ENCODE results near the gene CUL2. TPM values are rescaled to one million over a fixed set of nuclear protein-coding genes. Genes with fewer than 3 reads are reported as not detected.

CUL2 gene
- total RNA-seq, 4 donors from 2014 or later = 15.0 to 18.7 (median 17.5) TPM

DNA sequence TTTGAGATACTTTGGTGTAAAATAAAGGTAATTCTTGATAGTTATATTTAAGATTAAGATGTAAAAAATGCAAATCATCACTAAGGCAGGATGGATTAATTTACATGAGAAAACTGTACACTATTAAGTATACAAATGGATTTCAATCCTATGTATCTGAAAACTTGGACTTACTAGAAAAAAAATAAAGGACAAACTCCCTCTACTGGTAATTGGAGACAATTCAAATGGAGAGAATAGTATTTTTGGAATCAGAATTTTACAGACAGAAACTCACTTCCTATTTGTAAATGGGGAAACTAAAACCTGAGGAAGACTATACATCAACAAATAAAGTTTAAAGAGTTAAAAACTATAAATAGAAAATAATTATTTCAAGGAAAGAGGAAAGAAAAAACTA lies 62.6 kb downstream of the CUL2 start:
- DNase-seq (ENCODE audit: low spot score in 2 of 2) = no peak
- H3K4me3 ChIP-seq (ENCODE audit: low read depth, poor library complexity, severe bottlenecking) = no peak overlapping the region
- intact Hi-C loops (cut with DNase I; ENCODE audit: low total_unique reads) = no loop called here
- TF ChIP-seq POLR2A (IDR thresholded peaks at IDR 0.05) = no peak
- TF ChIP-seq, protein P1, sequence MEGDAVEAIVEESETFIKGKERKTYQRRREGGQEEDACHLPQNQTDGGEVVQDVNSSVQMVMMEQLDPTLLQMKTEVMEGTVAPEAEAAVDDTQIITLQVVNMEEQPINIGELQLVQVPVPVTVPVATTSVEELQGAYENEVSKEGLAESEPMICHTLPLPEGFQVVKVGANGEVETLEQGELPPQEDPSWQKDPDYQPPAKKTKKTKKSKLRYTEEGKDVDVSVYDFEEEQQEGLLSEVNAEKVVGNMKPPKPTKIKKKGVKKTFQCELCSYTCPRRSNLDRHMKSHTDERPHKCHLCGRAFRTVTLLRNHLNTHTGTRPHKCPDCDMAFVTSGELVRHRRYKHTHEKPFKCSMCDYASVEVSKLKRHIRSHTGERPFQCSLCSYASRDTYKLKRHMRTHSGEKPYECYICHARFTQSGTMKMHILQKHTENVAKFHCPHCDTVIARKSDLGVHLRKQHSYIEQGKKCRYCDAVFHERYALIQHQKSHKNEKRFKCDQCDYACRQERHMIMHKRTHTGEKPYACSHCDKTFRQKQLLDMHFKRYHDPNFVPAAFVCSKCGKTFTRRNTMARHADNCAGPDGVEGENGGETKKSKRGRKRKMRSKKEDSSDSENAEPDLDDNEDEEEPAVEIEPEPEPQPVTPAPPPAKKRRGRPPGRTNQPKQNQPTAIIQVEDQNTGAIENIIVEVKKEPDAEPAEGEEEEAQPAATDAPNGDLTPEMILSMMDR (IDR thresholded peaks at IDR 0.05) = no peak

DNA sequence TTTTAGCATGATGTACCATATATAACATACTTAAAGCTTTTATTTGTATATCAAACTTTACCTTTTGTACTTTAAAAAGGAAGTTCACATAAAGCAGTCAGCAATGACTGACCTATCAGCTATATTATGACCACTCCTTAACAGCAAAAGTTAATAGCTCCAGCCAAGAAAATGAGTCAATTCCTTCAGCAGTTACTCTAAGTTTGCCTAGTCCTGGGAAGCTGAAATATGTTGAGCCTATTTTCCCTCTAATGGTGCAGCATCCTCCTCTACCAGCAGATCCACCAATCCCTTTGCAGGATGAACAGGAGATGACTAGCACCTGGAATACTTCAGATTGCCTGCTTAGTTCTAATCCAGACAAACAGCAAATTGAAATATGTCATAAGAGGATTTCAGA lies 64.2 kb downstream of the CUL2 start:
- intact Hi-C loops (cut with DNase I; ENCODE audit: low total_unique reads) = no loop called here
- DNase-seq (ENCODE audit: low spot score in 2 of 2) = no peak
- no peak overlapping the region for H3K4me3 ChIP-seq (ENCODE audit: low read depth, poor library complexity, severe bottlenecking)
- no peak for TF ChIP-seq POLR2A (IDR thresholded peaks at IDR 0.05)
- TF ChIP-seq, protein P1 (IDR thresholded peaks at IDR 0.05) = no peak

DNA sequence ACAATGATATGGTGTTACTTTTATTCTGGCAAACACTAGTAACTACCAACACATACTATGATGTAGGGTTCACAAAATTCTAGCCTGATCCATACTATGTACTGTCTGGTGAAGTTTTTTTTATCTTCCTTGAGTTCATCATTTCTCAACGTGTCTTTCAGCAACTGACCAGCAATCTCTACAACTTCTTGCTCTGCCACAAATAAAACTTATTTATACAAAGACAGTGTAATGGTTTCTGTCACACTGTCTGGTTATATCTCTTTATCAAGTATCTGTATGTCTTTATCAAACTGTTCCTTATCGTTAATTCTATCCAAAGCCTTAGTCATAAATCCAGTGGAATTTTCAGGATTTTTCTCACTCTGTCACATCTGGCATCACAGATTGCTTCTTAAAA lies 69.7 kb downstream of the CUL2 start:
- no peak overlapping the region for H3K4me3 ChIP-seq (ENCODE audit: low read depth, poor library complexity, severe bottlenecking)
- DNase-seq (ENCODE audit: low spot score in 2 of 2) = no peak
- TF ChIP-seq, protein P1 (IDR thresholded peaks at IDR 0.05) = no peak
- no peak for TF ChIP-seq POLR2A (IDR thresholded peaks at IDR 0.05)
- intact Hi-C loops (cut with DNase I; ENCODE audit: low total_unique reads) = no loop called here
- 78 to 85% methylated on average over 2 of the region's 2 CpGs for WGBS, 2 donors

DNA sequence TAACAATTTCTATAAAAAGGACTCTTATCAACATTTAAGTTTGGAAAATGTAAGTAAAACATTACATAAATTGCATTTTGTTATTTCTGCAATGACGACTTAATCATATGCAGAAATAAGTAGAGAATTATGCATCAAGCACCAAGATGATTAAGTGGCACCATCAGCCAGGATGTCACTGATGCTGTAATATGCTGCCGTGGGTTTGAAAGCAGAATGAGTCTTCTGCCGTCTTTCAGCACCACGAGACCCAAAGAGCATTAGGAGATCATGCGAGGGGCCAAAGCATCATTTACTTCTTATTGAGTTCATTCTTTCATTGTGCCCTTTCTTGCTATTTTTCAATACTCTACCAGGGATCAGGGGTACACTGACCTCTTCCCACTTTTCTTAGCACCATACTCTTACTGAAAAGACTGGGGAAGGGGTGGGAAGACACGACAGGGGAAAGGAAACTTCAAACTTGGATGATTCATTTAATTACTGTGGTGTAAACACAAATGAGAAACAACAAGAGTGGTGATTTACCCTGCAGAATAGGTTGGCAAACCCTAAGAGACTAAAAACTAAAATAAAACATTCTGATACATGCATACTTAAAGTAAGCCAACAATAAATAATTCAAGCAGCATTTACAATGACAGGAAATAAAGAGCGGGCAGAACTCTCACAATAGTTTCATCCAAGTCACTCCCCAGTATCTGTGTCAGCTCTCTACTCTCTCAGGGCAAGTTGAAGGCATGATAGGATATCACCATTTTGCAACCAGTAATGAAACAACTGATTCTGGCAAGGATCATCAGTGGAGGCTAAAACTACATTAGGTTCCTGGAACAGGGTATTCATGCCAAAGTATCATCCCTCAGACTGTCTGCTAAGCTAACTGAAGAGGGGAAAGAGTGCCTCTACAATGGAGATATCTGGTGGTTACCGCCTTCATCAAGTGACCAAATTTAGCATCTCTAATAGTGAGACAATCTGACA lies 70.8 kb downstream of the CUL2 start:
- DNase-seq (ENCODE audit: low spot score in 2 of 2) = no peak
- intact Hi-C loops (cut with DNase I; ENCODE audit: low total_unique reads) = no loop called here
- WGBS, 2 donors = 83% methylated on average over 8 of the region's 8 CpGs
- TF ChIP-seq, protein P1 (IDR thresholded peaks at IDR 0.05) = no peak
- TF ChIP-seq POLR2A (IDR thresholded peaks at IDR 0.05) = no peak
- H3K4me3 ChIP-seq (ENCODE audit: low read depth, poor library complexity, severe bottlenecking) = no peak overlapping the region

DNA sequence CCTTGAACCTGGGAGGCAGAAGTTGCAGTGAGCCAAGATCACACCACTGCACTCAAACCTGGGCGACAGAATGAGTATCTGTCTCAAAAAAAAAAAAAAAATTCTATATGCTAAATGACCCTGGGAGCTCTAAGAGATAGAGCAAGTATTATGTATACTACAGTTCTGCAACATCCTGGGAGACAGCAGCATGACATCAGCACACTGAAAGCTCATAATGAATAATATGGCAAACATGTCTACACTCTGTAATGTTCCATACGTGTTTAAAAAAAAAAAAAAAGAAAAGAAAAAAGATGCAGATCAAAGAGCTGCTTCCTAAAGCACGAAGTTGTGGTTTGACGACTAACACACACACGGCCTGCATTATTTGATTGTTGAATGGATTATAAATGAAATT lies 72.5 kb downstream of the CUL2 start:
- no peak for TF ChIP-seq POLR2A (IDR thresholded peaks at IDR 0.05)
- TF ChIP-seq, protein P1 (IDR thresholded peaks at IDR 0.05) = no peak
- 82 to 85% methylated on average over 5 of the region's 5 CpGs for whole genome bisulfite sequencing, 2 donors
- intact Hi-C loops (cut with DNase I; ENCODE audit: low total_unique reads) = no loop called here
- H3K4me3 ChIP-seq (ENCODE audit: low read depth, poor library complexity, severe bottlenecking) = no peak overlapping the region
- DNase-seq (ENCODE audit: low spot score in 2 of 2) = no peak
